DND-41 (cell line): ENCODE data around the gene HSPG2.

Experiments used
- ATAC-seq: fragments of 200-7000 bp; cut with Tn5 transposase; 3 replicates; pipeline ENCODE4 v1.9.1; 2021; ENCODE audit warnings: low read depth; ENCODE audit not compliant: insufficient read depth
- DNase-seq: peaks from one replicate; pipeline ENCODE4 v3.0.0-alpha.2; 2020
- H2AFZ ChIP-seq: 2 replicates; pipeline ENCODE4 v1.6.0; 2012; ENCODE audit warnings: low read depth, low read length
- H3K27ac ChIP-seq: 2 replicates; pipeline ENCODE4 v1.5.1; 2012; ENCODE audit warnings: low read length, inconsistent platforms
- H3K27me3 ChIP-seq: fragments of 200-600 bp; sonication (generic); 2 replicates; pipeline ENCODE4 v1.6.0; 2012; ENCODE audit warnings: low read length, mild to moderate bottlenecking, inconsistent platforms; ENCODE audit not compliant: insufficient read depth, poor library complexity
- H3K36me3 ChIP-seq: 2 replicates; pipeline ENCODE4 v1.5.1; 2012; ENCODE audit warnings: low read length, inconsistent platforms; ENCODE audit not compliant: insufficient read depth
- H3K4me1 ChIP-seq: 2 replicates; pipeline ENCODE4 v1.5.1; 2012; ENCODE audit warnings: mild to moderate bottlenecking, low read length; ENCODE audit not compliant: insufficient read depth
- H3K4me2 ChIP-seq: 2 replicates; pipeline ENCODE4 v1.6.0; 2012; ENCODE audit warnings: mild to moderate bottlenecking, moderate library complexity, low read length, inconsistent platforms; ENCODE audit not compliant: insufficient read depth
- H3K4me3 ChIP-seq, 2 experiments: fragments of 200-600 bp in 1 of 2; shearing (Covaris generic) in 1 of 2; 2 replicates each; pipeline ENCODE4 v1.5.1; 2012 to 2016; ENCODE audit warnings: inconsistent platforms in 2 of 2, low read length in 2 of 2, mild to moderate bottlenecking in 2 of 2, low read depth in 1 of 2, moderate library complexity in 1 of 2
- H3K79me2 ChIP-seq: 2 replicates; pipeline ENCODE4 v1.6.0; 2012; ENCODE audit warnings: low read length, inconsistent platforms; ENCODE audit not compliant: insufficient read depth
- H3K9ac ChIP-seq: 2 replicates; pipeline ENCODE4 v1.6.0; 2012; ENCODE audit warnings: low read depth, mild to moderate bottlenecking, inconsistent platforms, low read length, moderate library complexity
- H3K9me3 ChIP-seq: 2 replicates; pipeline ENCODE4 v1.5.1; 2012; ENCODE audit warnings: low read length, moderate library complexity, mild to moderate bottlenecking, inconsistent platforms; ENCODE audit not compliant: insufficient read depth, severe bottlenecking
- H4K20me1 ChIP-seq: 2 replicates; pipeline ENCODE4 v1.6.0; 2012; ENCODE audit warnings: low read length; ENCODE audit not compliant: insufficient read depth
- CTCF ChIP-seq: IDR thresholded peaks from 2 replicates; pipeline ENCODE4 v1.5.1; 2012; ENCODE audit warnings: borderline replicate concordance, low read length, moderate library complexity, mild to moderate bottlenecking; ENCODE audit not compliant: poor library complexity, severe bottlenecking; ENCODE audit errors: extremely low read depth
- EZH2 ChIP-seq: IDR thresholded peaks from 3 replicates; pipeline ENCODE4 v1.6.1; 2012; ENCODE audit warnings: borderline replicate concordance, low read depth, mild to moderate bottlenecking, moderate library complexity, low read length, inconsistent platforms; ENCODE audit not compliant: severe bottlenecking

HSPG2 gene

GRCh38 chr1:21897844-21898243, 39.3 kb downstream of the HSPG2 start:
- no peaks in the 10 kb centered on the region; the same call in 1 of the 2 replicates for H4K20me1 ChIP-seq
- DNase-seq (no peak), ATAC-seq (no peak)
- H3K36me3 ChIP-seq = no peaks in the 10 kb centered on the region
- H2AFZ ChIP-seq = no peak overlapping the region
- no peaks in the 10 kb centered on the region for H3K27me3 ChIP-seq
- H3K4me1 ChIP-seq = no peaks in the 10 kb centered on the region
- H3K79me2 ChIP-seq = no peaks in the 10 kb centered on the region
- no peak overlapping the region for H3K4me3 ChIP-seq
- H3K9ac ChIP-seq = no peak overlapping the region
- H3K4me2 ChIP-seq = no peak overlapping the region
- H3K9me3 ChIP-seq = no peaks in the 10 kb centered on the region
- TF ChIP-seq CTCF (no peak), EZH2 (no peak)
- no peak overlapping the region for H3K27ac ChIP-seq

DNA sequence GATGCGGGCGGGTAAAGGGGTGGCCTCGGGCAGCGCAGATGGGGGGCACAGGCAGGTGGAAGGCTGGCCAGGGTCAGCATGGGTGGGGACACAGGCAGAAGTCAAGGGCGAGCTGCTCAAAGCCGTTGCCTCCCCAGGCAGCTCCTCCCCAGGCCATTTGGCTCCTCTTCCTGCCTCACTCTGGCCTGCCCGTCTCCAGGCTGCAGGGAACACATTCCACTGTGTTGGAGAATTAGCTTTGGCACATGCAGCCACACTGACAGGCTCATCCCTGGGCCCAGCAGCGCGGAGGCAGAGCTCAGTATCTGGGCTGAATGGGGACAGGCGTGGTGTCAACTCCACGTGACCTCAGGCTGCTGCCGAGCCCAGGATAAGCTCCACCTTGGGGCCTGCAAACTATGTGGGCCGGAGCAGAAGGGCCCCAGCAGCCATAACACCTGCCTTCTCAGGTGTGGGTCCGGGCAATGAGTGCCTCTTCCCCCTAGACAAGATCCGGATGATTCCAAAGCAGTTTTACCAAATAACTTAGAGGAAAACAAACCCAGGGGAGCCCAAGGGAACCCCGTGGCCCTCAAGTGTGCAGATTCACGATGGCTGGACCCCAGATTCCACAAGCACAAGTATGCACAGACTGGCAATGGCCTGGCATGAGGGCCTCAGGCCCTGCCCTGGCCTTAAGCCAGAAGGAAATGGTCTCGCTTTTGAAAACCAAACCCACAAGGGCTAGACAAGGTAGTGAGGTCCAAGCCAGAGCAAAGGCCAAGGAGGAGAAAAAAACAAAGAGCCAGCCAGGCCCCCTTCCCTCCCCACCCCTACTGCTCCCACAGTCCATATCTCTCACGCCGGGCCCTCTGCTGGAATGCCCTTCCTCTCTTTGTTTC, 40.2 kb downstream of the HSPG2 start:
- no peak overlapping the region for H3K9ac ChIP-seq
- TF ChIP-seq CTCF (no peak), EZH2 (no peak)
- no peaks in the 10 kb centered on the region; the same call in 1 of the 2 replicates for H4K20me1 ChIP-seq
- ATAC-seq (no peak), DNase-seq (no peak)
- no peaks in the 10 kb centered on the region for H3K79me2 ChIP-seq
- no peak overlapping the region for H3K4me2 ChIP-seq
- H2AFZ ChIP-seq = no peak overlapping the region
- no peaks in the 10 kb centered on the region for H3K36me3 ChIP-seq
- no peaks in the 10 kb centered on the region for H3K4me1 ChIP-seq
- no peaks in the 10 kb centered on the region for H3K27me3 ChIP-seq
- no peak overlapping the region for H3K4me3 ChIP-seq
- H3K9me3 ChIP-seq = no peaks in the 10 kb centered on the region
- no peak overlapping the region for H3K27ac ChIP-seq

DNA sequence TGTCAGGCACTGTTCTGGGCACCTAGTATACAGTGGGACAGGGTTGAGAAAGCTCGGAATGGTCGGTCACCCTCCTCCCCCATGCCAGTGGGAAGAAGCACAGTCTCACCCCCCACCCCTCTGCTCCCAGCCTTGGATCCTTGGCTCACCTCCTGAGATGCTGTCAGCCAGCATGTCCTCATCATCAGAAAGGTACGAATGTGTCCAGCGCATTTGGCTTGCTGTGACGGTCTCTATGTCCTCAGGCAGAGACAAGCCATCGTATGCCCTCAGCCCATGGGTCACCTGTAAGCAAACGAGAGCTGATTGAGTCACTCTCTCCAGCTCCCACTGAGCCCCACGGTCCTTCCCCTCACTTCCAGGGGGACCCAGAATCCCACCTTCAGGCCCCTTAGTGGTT, 41.1 kb downstream of the HSPG2 start:
- H3K4me2 ChIP-seq = no peak overlapping the region
- H2AFZ ChIP-seq = no peak overlapping the region
- no peaks in the 10 kb centered on the region for H3K36me3 ChIP-seq
- no peak overlapping the region for H3K4me3 ChIP-seq
- H3K4me1 ChIP-seq = no peaks in the 10 kb centered on the region
- H3K27ac ChIP-seq = no peak overlapping the region
- DNase-seq (no peak), ATAC-seq (no peak)
- H3K79me2 ChIP-seq = no peaks in the 10 kb centered on the region
- no peaks in the 10 kb centered on the region for H3K27me3 ChIP-seq
- no peaks in the 10 kb centered on the region for H3K9me3 ChIP-seq
- no peak overlapping the region for H3K9ac ChIP-seq
- no peaks in the 10 kb centered on the region for H4K20me1 ChIP-seq
- no peak for TF ChIP-seq CTCF
- no peak for TF ChIP-seq EZH2
